GM18907 (cell line): ENCODE measurements around the gene WNT7A.
"Not testable (repeated sequence)": the region's sequence is repeated elsewhere in the genome, so short reads cannot be mapped to it uniquely, and the experiment has no call there.

Source experiments
- ATAC-seq: cut with Tn5 transposase; IDR thresholded peaks from one replicate; pipeline ENCODE4 v1.9.1; 2021; ENCODE audit warnings: mild to moderate bottlenecking, moderate library complexity; ENCODE audit not compliant: unreplicated experiment

WNT7A gene

GRCh38 chr3:13879946-13880810 lies at the start of gene WNT7A:
TSS of gene WNT7A (minus strand) at chr3:13880071. CDS start at chr3:13879816, 255 bp downstream.
- ATAC-seq: no peak

- not testable (repeated sequence) for ATAC-seq
These were observed 48.9 kb upstream of the WNT7A start for GRCh38 chr3:13928741-13929140.

DNA sequence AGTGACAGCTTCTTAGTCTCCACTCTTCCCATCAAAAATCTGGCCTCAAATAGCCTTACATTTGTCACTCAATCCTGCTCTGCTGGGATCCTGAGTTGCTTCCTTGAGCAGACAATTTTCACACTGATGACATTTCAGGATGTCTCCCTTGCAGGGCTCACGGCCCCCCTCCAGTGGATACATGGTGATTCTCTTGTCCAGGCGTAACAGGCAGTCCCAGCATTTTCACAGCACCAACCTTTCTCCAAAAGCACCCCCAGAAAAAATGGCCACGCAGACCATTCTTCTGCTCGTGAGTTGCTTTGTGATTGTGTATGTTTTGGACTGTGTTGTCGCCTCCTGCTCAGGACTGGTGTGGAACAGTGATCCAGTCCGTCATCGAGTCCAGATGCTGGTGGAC lies 47.4 kb upstream of the WNT7A start:
- ATAC-seq: no peak

DNA sequence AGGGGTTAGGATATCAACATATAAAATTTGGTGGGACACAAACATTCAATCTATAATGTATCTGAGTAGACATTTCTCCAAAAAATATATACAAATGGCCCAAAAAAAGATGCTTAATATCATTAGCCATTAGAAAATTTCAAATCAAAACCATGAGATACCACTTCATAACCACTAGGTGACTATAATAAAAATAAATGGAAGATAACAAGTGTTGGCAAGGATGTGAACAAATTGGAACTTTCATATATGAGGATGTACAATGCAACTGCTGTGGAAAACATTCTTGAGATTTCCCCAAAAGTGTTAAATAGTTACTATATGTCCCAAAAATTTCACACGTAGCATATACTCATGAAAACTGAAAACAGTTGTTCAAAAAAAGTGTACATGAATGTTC lies 36.5 kb upstream of the WNT7A start:
- ATAC-seq: no peak

GRCh38 chr3:13902648-13903238 lies 22.9 kb upstream of the WNT7A start:
- ATAC-seq: no peak

- no peak for ATAC-seq
These were observed 22.2 kb upstream of the WNT7A start for GRCh38 chr3:13901935-13902584.

GRCh38 chr3:13898346-13898745 lies 18.5 kb upstream of the WNT7A start:
- ATAC-seq: no peak

GRCh38 chr3:13896473-13897154 lies 16.7 kb upstream of the WNT7A start:
- no peak for ATAC-seq

DNA sequence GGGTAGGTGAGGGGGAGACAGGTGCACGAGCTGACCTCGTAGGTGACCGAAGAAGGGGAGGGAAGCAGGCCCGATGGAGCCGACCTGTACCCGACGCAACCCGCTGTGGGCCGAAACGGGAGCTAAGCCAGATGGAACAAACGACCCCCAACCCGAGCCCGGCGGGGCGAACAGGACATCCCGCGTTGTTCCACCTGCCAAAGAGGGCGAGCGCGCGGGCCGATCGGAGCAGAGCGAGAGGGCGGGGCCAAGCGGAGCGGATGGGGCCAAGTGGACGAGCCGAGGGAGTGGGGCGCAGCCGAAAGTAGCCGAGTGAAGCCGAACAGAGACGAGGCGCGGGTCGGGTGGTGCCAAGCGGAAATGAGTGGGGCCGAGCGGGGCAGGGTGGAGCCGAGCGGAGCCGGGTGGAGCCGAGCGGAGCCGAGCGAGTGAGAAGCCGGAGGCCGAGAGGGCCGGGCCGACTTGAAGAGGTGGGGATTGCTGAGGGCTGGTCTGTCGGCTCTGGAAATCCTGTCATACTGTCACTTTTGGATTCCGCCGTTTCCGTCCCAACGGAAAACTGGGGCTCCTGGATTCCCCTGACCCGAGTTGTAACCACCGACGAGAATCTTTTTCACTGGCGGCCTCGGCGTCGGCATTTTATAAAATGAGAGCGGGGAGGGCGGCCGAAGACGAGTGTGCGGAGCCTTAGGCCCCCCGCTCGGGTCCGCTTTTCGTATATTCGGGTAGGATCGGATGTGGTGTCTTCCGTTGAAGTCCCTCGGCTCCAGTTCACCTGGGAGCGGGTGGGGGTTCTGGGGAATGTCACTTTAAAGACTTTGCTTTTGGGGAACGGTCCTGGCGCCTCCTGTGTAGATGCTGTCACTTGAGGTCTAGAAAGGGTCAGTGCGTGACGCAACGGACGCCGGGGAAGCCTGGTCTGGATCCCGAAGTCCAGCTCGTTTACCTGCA lies 15.6 kb upstream of the WNT7A start:
- ATAC-seq: peak; percentile 98

GRCh38 chr3:13894807-13895154 lies 14.9 kb upstream of the WNT7A start:
- ATAC-seq: no peak

- ATAC-seq: no peak
These were observed 14.4 kb upstream of the WNT7A start for GRCh38 chr3:13894096-13894806.

DNA sequence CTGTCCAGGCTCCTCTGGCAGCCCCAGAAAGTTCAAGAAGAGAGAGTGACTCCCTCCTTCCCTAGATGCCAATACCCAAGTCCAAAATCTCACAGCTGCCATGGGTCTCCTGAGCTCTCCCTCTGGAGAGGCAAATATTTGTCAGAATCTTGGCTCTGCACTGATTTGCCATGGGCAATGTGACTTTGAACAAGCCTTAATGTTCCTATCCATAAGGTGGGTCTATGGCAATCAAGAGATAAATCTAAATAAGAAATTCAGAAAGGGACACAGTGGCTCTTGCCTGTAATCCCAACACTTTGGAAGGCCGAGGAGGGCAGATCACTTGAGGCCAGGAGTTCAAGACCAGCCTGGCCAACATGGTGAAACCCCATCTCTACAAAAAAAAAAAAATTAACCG lies 12.4 kb upstream of the WNT7A start:
- ATAC-seq: no peak

DNA sequence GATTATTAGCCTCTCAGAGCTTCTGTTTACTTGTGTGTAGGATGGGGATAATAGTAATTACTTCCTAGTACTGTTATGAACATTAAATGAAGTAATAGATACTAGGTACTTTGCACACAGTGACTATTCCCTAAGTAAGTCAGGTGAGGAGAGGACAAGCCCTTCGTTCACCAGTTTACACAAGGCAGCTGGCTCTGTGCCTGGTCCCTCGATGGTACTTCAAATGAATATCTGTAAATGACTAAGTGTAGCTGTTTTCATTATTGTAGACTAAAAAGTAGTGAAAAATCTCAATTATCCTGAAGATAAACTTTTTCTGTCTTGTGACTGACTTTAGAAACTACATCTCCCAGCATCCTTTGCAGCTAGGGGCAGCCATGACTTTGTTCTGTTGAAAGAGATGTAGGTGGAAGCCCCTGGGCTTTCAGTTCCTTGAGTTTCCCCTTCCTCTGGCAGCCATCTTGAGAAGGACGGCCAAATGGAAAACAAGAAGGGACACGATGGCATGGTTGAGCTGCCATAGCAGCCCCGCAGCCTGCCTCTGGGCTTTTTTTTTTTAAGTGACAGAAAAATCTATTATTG lies 11.7 kb upstream of the WNT7A start:
- ATAC-seq: no peak

- ATAC-seq: no peak
These were observed 11.1 kb upstream of the WNT7A start for GRCh38 chr3:13891017-13891392.

- ATAC-seq: no peak
These were observed 10.6 kb upstream of the WNT7A start for GRCh38 chr3:13890377-13891016.

- ATAC-seq: no peak
These were observed 8.7 kb upstream of the WNT7A start for GRCh38 chr3:13888576-13888975.

GRCh38 chr3:13887495-13888300 lies 7.8 kb upstream of the WNT7A start:
- no peak for ATAC-seq

DNA sequence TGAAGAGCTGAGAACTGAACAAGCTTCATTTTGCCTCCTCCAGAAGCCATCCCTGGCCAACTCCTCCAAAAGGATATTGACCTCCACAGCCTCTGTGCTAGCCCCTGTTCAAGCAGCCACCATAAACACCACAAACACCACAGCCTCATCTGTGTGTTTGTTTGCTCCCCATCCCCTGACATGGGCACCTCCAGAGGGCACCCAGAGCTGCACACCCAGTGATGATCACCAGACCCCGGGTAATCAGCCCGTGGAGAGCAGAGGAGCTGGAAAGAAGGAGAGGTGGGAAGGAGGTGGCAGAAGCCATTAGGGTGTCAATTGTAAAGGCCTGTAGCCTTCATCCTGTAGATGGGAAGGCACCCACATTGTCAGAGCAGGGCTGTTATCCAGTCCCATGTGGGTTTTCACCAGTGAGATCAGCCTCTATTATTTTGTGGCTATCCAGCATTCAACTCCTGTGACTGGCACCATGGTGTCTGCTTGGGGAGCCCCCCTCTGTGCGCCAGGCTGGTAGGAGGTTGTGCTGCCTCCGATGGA lies 6.8 kb upstream of the WNT7A start:
- no peak for ATAC-seq
